MM.1S (cell line): ENCODE results near the gene POLR3E.

Experiments used
- DNase-seq: peaks from one replicate; pipeline ENCODE4 v3.0.0-alpha.2; 2015
- H2AFZ ChIP-seq: fragments of 300-600 bp; sonication (generic); 2 replicates; pipeline ENCODE4 v1.6.0; 2016; ENCODE audit warnings: antibody characterized with exemption, low read length
- H3F3A ChIP-seq: fragments of 300-600 bp; sonication (generic); 2 replicates; pipeline ENCODE4 v1.6.1; 2016; ENCODE audit warnings: mild to moderate bottlenecking, antibody characterized with exemption, low read length, moderate library complexity, mixed read lengths; ENCODE audit not compliant: insufficient read depth
- H3K27ac ChIP-seq: fragments of 300-600 bp; sonication (generic); 2 replicates; pipeline ENCODE4 v1.5.1; 2016; ENCODE audit warnings: mild to moderate bottlenecking, low read length
- H3K27me3 ChIP-seq: fragments of 300-600 bp; sonication (generic); replicated peaks from 2 replicates; pipeline ENCODE4 v1.6.0; 2016; ENCODE audit warnings: low read length; ENCODE audit not compliant: insufficient read depth
- H3K36me3 ChIP-seq: fragments of 300-600 bp; sonication (generic); replicated peaks from 2 replicates; pipeline ENCODE4 v1.6.1; 2016; ENCODE audit warnings: mild to moderate bottlenecking, low read length, mixed read lengths; ENCODE audit not compliant: insufficient read depth
- H3K4me1 ChIP-seq: fragments of 300-600 bp; sonication (generic); 2 replicates; pipeline ENCODE4 v1.6.1; 2016; ENCODE audit warnings: low read length, mixed read lengths
- H3K4me2 ChIP-seq: fragments of 300-600 bp; sonication (generic); 2 replicates; pipeline ENCODE4 v1.6.0; 2016; ENCODE audit warnings: low read depth, low read length
- H3K4me3 ChIP-seq: fragments of 300-600 bp; sonication (generic); 2 replicates; pipeline ENCODE4 v1.5.1; 2016; ENCODE audit warnings: low read length, mixed read lengths
- H3K79me2 ChIP-seq: fragments of 300-600 bp; sonication (generic); 2 replicates; pipeline ENCODE4 v1.6.1; 2016; ENCODE audit warnings: mixed run types, low read length, mixed read lengths
- H3K9ac ChIP-seq: fragments of 300-600 bp; sonication (generic); 2 replicates; pipeline ENCODE4 v1.6.1; 2016; ENCODE audit warnings: low read length, mixed read lengths
- H3K9me2 ChIP-seq: fragments of 300-600 bp; sonication (generic); replicated peaks from 2 replicates; pipeline ENCODE4 v1.6.1; 2016; ENCODE audit warnings: mild to moderate bottlenecking, low read length, mixed read lengths; ENCODE audit not compliant: insufficient read depth
- H3K9me3 ChIP-seq: fragments of 300-600 bp; sonication (generic); replicated peaks from 2 replicates; pipeline ENCODE4 v1.6.1; 2016; ENCODE audit warnings: mild to moderate bottlenecking, low read length, mixed read lengths; ENCODE audit not compliant: insufficient read depth
- H4K20me1 ChIP-seq: fragments of 300-600 bp; sonication (generic); 2 replicates; pipeline ENCODE4 v1.6.1; 2016; ENCODE audit warnings: mild to moderate bottlenecking, low read length, moderate library complexity, mixed read lengths; ENCODE audit not compliant: insufficient read depth
- CTCF ChIP-seq: fragments of 300-600 bp; sonication (generic); IDR thresholded peaks from 2 replicates; pipeline ENCODE4 v1.5.1; 2016; ENCODE audit warnings: antibody characterized with exemption, low read length, mixed read lengths
- EZH2 ChIP-seq: fragments of 300-600 bp; sonication (generic); optimal IDR thresholded peaks from 2 replicates; pipeline ENCODE3; 2017; ENCODE audit warnings: low read depth, mild to moderate bottlenecking, antibody characterized with exemption, low read length, mixed read lengths
- EZH2phosphoT487 ChIP-seq: fragments of 300-600 bp; sonication (generic); IDR thresholded peaks from 2 replicates; pipeline ENCODE4 v1.6.1; 2018; ENCODE audit warnings: antibody characterized with exemption, low read length

The POLR3E gene

GRCh38 chr16:22358000-22358399 is 60.8 kb downstream of the POLR3E start:
- Histone ChIP-seq H3K79me2 (peaks cover 81% of the 10 kb centered on the region), H3K4me2 (peak overlapping the region; percentile 61), H4K20me1 (no peaks in the 10 kb centered on the region), H3K9me2 (no peaks in the 10 kb centered on the region), H3K27ac (peak overlapping the region; percentile 72), H3K36me3 (0 out of 2 replicates have a peak, but pooled peaks cover 6% of the 10 kb centered on the region), H3K4me1 (peaks cover 41% of the 10 kb centered on the region), H2AFZ (no peak overlapping the region; the same call in 1 of the 2 replicates), H3K27me3 (no peaks in the 10 kb centered on the region), H3K4me3 (peak overlapping the region; percentile 18; the same call in 1 of the 2 replicates), H3K9me3 (no peaks in the 10 kb centered on the region), H3K9ac (peak overlapping the region; percentile 5; the same call in 1 of the 2 replicates), H3F3A (peaks cover 44% of the 10 kb centered on the region)
- TF ChIP-seq EZH2phosphoT487, result no peak
- TF ChIP-seq EZH2, result no peak
- TF ChIP-seq CTCF, result no peak
- peak; percentile 50 for DNase-seq

GRCh38 chr16:22359679-22360078 is 62.5 kb downstream of the POLR3E start:
- TF ChIP-seq EZH2, result no peak
- no peak for TF ChIP-seq EZH2phosphoT487
- no peak for TF ChIP-seq CTCF
- H3K4me3 ChIP-seq, result no peak overlapping the region
- no peaks in the 10 kb centered on the region for H3K9me3 ChIP-seq
- H3K4me1 ChIP-seq, result peaks cover 41% of the 10 kb centered on the region
- H3K79me2 ChIP-seq, result peaks cover 82% of the 10 kb centered on the region
- no peaks in the 10 kb centered on the region for H3K27me3 ChIP-seq
- no peak for DNase-seq
- no peak overlapping the region; the same call in 1 of the 2 replicates for H3K27ac ChIP-seq
- H3F3A ChIP-seq, result peaks cover 44% of the 10 kb centered on the region
- peaks cover 11% of the 10 kb centered on the region; the same call in 1 of the 2 replicates for H3K36me3 ChIP-seq
- H3K9ac ChIP-seq, result no peak overlapping the region
- no peak overlapping the region for H3K4me2 ChIP-seq
- H3K9me2 ChIP-seq, result no peaks in the 10 kb centered on the region
- no peaks in the 10 kb centered on the region for H4K20me1 ChIP-seq
- H2AFZ ChIP-seq, result no peak overlapping the region

GRCh38 chr16:22360963-22361659 is 63.9 kb downstream of the POLR3E start:
- Histone ChIP-seq H3K27me3 (no peaks in the 10 kb centered on the region), H3K9ac (no peak overlapping the region), H3K4me3 (no peak overlapping the region), H3K4me2 (no peak overlapping the region), H2AFZ (no peak overlapping the region), H3F3A (peaks cover 31% of the 10 kb centered on the region), H3K27ac (no peak overlapping the region), H3K4me1 (peaks cover 28% of the 10 kb centered on the region), H3K36me3 (peaks cover 14% of the 10 kb centered on the region; the same call in 1 of the 2 replicates), H3K9me3 (no peaks in the 10 kb centered on the region), H4K20me1 (no peaks in the 10 kb centered on the region), H3K9me2 (no peaks in the 10 kb centered on the region), H3K79me2 (peaks cover 82% of the 10 kb centered on the region)
- DNase-seq, result peak; percentile 32
- TF ChIP-seq EZH2phosphoT487 (no peak), EZH2 (no peak), CTCF (no peak)
